ENCODE data around the gene RARA.

GRCh38 chr17:40366076-40366860 lies 57.3 kb downstream of the RARA start:
- TF ChIP-seq EZH2 (IDR thresholded peaks at IDR 0.05) (no peak), SP1 (IDR thresholded peaks at IDR 0.05; ENCODE audit: low read depth) (no peak), POLR2A (IDR thresholded peaks at IDR 0.05; ENCODE audit: borderline replicate concordance, extremely low read depth, insufficient read depth, insufficient read length) (no peak), YY1 (IDR thresholded peaks at IDR 0.05; ENCODE audit: extremely low read depth, insufficient replicate concordance, low read depth, low read length) (no peak), JUND (IDR thresholded peaks at IDR 0.05) (no peak), ELF1 (IDR thresholded peaks at IDR 0.05; ENCODE audit: borderline replicate concordance, low read depth) (no peak), RAD21 (IDR thresholded peaks at IDR 0.05; ENCODE audit: low read depth) (no peak), POLR2AphosphoS5 (IDR thresholded peaks at IDR 0.05; ENCODE audit: low read depth, low read length) (no peak), ZFX (IDR thresholded peaks at IDR 0.05) (no peak)
- TF ChIP-seq, protein P1, sequence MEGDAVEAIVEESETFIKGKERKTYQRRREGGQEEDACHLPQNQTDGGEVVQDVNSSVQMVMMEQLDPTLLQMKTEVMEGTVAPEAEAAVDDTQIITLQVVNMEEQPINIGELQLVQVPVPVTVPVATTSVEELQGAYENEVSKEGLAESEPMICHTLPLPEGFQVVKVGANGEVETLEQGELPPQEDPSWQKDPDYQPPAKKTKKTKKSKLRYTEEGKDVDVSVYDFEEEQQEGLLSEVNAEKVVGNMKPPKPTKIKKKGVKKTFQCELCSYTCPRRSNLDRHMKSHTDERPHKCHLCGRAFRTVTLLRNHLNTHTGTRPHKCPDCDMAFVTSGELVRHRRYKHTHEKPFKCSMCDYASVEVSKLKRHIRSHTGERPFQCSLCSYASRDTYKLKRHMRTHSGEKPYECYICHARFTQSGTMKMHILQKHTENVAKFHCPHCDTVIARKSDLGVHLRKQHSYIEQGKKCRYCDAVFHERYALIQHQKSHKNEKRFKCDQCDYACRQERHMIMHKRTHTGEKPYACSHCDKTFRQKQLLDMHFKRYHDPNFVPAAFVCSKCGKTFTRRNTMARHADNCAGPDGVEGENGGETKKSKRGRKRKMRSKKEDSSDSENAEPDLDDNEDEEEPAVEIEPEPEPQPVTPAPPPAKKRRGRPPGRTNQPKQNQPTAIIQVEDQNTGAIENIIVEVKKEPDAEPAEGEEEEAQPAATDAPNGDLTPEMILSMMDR (IDR thresholded peaks at IDR 0.05 in 2 of 3, conservative IDR thresholded peaks at IDR 0.05 in 1 of 3; ENCODE audit: borderline replicate concordance in 1 of 3, insufficient read depth in 1 of 3, low read depth in 2 of 3, low read length in 2 of 3): no peak
- TF ChIP-seq, protein P2, sequence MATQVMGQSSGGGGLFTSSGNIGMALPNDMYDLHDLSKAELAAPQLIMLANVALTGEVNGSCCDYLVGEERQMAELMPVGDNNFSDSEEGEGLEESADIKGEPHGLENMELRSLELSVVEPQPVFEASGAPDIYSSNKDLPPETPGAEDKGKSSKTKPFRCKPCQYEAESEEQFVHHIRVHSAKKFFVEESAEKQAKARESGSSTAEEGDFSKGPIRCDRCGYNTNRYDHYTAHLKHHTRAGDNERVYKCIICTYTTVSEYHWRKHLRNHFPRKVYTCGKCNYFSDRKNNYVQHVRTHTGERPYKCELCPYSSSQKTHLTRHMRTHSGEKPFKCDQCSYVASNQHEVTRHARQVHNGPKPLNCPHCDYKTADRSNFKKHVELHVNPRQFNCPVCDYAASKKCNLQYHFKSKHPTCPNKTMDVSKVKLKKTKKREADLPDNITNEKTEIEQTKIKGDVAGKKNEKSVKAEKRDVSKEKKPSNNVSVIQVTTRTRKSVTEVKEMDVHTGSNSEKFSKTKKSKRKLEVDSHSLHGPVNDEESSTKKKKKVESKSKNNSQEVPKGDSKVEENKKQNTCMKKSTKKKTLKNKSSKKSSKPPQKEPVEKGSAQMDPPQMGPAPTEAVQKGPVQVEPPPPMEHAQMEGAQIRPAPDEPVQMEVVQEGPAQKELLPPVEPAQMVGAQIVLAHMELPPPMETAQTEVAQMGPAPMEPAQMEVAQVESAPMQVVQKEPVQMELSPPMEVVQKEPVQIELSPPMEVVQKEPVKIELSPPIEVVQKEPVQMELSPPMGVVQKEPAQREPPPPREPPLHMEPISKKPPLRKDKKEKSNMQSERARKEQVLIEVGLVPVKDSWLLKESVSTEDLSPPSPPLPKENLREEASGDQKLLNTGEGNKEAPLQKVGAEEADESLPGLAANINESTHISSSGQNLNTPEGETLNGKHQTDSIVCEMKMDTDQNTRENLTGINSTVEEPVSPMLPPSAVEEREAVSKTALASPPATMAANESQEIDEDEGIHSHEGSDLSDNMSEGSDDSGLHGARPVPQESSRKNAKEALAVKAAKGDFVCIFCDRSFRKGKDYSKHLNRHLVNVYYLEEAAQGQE (IDR thresholded peaks at IDR 0.05; ENCODE audit: low read depth): no peak

All from HCT116 (cell line).